ENCODE measurements around the gene PATJ.
"Not testable (repeated sequence)": the region's sequence is repeated elsewhere in the genome, so short reads cannot be mapped to it uniquely, and the experiment has no call there.

PATJ gene

DNA sequence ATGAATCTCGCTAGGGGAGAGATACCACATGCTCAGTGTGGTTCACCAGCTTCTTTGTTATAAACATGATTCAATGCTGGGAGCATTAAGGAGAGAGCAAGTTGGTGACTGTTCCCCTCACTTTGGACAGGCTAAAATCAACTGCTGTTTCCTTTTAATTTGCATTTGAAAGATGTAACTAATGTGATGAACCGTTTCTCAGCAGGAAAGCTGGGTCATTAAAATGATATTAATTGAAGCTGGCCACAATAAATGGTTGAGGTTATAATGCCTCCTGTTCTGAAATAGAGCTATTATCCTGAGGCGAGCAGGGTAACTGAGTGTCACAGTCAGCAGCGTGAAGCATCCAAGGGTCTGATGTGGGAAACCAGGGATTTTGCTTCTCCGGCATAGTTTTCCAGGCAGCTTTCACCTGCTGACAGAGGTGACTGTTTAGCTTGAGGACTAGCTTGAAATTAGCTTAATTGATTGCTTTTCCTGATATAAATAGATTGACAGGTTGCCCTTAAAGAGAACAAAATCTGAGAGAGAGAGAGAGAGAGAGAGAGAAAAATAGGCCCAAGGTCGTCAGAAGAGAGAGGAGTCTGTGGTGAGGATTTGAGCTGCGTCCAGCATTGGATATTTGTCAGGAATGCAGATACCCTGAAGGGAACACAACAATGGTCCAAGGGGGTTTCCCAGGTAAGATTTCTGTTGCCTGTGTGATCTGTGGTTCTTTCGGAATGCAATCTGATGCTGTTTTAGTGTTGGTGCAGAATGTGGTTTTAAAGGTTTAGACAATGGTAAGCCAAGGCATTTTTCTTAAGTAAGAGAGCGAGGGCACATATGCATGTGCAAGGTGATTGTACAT is 209.7 kb downstream of the PATJ start:
- DNase-seq = no peak

DNA sequence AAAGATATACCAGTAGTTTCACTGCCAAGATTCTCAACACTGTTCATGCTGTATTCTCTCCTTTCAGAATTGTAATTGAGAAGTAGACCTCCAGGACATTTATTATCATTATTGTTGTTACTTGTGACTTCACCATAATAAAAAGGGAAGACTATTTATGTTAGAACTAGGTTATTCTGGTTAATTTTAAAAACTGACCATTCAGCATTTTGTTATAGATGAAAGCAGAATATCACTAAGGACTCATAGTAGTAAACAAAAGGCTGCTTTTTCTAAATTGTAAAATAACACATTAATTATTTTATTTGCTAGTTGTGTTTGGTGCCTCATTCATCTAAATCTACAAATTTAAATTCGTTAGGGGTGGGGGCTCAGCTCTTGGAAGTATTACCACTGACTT is 210.4 kb downstream of the PATJ start:
- no peak for DNase-seq

GRCh38 chr1:61953076-61953789 is 211.0 kb downstream of the PATJ start:
- no peak for DNase-seq

GRCh38 chr1:61953790-61954150 is 211.5 kb downstream of the PATJ start:
- no peak for DNase-seq

DNA sequence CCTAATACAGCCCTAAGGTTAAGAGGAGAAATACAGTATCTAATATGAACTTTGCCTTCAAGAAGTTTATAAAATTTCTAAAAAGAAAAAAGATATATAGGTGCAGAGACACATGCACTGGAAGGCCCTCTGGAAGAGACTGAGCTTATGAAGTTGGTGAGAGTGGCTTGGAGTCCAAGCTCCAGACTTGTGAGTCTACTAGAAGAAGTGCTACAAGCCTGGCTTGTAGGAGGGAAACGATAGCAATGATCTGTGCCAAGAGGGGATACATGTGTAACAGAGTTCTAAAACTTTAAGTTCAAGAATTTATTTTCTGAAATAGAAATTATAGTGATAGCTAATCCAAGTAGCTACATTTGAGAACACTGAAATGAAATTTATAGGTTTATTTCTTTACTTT is 213.0 kb downstream of the PATJ start:
- no peak for DNase-seq

GRCh38 chr1:61956016-61956645 is 213.9 kb downstream of the PATJ start:
- DNase-seq = no peak

DNA sequence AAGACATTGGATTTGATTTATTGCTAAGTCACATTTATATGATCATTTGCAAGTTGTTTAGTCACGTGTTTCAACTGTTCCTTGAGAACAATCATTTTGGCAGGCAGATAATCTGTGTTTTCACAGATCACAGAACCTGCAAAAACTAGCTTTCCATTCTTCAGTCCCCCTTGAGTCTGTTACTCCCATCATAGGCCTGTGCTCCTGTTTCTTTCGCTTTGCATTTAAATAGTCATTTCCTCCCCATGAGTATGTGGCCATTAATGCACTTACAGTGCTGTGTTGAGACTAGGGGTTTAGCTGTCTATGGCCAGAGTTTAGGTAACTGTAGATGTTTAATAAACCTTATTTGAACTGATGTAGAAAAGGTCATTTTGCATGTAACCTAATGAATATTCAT is 214.5 kb downstream of the PATJ start:
- no peak for DNase-seq

DNA sequence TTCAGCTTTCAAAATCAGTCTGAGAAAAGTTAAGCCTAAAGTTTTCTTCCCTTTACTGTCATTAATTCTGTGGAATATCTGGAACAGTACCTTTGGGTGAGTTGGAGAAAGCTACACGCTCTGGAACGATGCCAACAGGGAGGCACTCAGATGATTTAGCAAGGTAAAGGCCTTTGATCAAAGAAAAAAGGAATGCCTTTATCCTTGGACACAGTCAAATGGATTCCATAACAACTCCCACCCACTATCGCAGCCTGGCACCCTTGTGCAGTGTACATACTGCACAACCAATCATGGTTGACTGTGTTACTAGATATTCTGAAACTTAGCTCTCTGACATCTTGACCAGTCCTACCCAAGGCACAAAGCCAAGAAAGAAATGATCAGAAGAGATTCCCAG is 218.7 kb downstream of the PATJ start:
- DNase-seq = no peak

- DNase-seq = no peak
Observed at GRCh38 chr1:61962631-61963030, 220.4 kb downstream of the PATJ start.

- not testable (repeated sequence) for DNase-seq
Observed at GRCh38 chr1:61966450-61967225, 224.4 kb downstream of the PATJ start.

DNA sequence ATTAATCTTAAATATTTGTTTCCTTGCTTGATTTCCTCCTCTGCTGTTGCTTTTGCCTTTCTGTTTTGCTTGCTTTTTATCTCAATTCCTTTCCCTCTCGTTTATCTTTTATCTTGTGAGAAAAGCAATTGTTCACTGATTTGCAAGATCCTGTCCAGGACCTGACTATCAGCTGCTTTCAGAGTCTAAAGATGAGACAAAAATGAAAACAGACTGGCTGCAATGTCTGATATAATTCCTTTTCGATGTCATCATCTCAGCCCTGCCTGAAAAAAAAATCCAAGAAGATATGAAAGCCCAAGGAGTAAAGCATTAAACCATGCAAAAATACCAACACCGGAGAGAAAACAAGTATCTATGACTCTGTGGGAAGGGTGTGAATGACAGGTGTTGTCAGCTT is 225.5 kb downstream of the PATJ start:
- DNase-seq = no peak

- no peak for DNase-seq
Observed at GRCh38 chr1:61968869-61969268, 226.6 kb downstream of the PATJ start.

- no peak for DNase-seq
Observed at GRCh38 chr1:61973100-61973837, 231.0 kb downstream of the PATJ start.

- no peak for DNase-seq
Observed at GRCh38 chr1:61975638-61976037, 233.4 kb downstream of the PATJ start.

GRCh38 chr1:61976566-61976965 is 234.3 kb downstream of the PATJ start:
- DNase-seq = no peak

GRCh38 chr1:61978796-61979195 is 236.5 kb downstream of the PATJ start:
- no peak for DNase-seq

GRCh38 chr1:61979729-61980128 is 237.4 kb downstream of the PATJ start:
- DNase-seq = no peak

GRCh38 chr1:61980561-61980960 is 238.3 kb downstream of the PATJ start:
- DNase-seq = no peak

- no peak for DNase-seq
Observed at GRCh38 chr1:61981870-61982660, 239.8 kb downstream of the PATJ start.

- DNase-seq = no peak
Observed at GRCh38 chr1:61983236-61983635, 241.0 kb downstream of the PATJ start.

DNA sequence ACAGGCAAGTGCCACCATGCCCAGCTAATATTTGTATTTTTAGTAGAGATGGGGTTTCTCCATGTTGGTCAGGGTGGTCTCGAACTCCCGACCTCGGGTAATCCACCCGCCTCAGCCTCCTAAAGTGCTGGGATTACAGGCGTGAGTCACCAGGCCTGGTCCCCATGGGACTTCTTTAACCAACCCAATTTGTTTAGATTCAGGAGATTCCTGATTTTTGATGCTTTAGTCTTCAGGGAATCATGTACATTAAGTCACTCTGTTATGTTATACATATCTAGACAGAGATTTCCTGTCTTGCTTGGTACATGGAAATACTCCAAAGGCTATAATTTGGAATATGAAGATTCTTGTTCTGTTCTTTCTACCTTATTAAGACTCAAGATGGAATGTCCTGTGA is 250.0 kb downstream of the PATJ start:
- no peak for DNase-seq
